GM21360 (cell line): ENCODE measurements around the gene HIRA.
"Not testable (repeated sequence)": the region's sequence is repeated elsewhere in the genome, so short reads cannot be mapped to it uniquely, and the experiment has no call there.

Source experiments
- ATAC-seq: cut with Tn5 transposase; IDR thresholded peaks from one replicate; pipeline ENCODE4 v1.9.1; 2021; ENCODE audit warnings: mild to moderate bottlenecking, moderate library complexity; ENCODE audit not compliant: unreplicated experiment

HIRA gene

GRCh38 chr22:19387575-19387974 lies 44.0 kb downstream of the HIRA start:
- no peak for ATAC-seq

GRCh38 chr22:19387038-19387437 lies 44.5 kb downstream of the HIRA start:
- no peak for ATAC-seq

- ATAC-seq = no peak
Observed at GRCh38 chr22:19386248-19386647, 45.3 kb downstream of the HIRA start.

- ATAC-seq = no peak
Observed at GRCh38 chr22:19385221-19385906, 46.2 kb downstream of the HIRA start.

- no peak for ATAC-seq
Observed at GRCh38 chr22:19383292-19383691, 48.2 kb downstream of the HIRA start.

GRCh38 chr22:19382240-19382639 lies 49.3 kb downstream of the HIRA start:
- no peak for ATAC-seq

- ATAC-seq = no peak
Observed at GRCh38 chr22:19378344-19378674, 53.2 kb downstream of the HIRA start.

- ATAC-seq = no peak
Observed at GRCh38 chr22:19377565-19378343, 53.8 kb downstream of the HIRA start.

GRCh38 chr22:19376971-19377370 lies 54.6 kb downstream of the HIRA start:
- no peak for ATAC-seq

- no peak for ATAC-seq
Observed at GRCh38 chr22:19376247-19376646, 55.3 kb downstream of the HIRA start.

GRCh38 chr22:19375435-19375834 lies 56.1 kb downstream of the HIRA start:
- ATAC-seq = no peak

- ATAC-seq = no peak
Observed at GRCh38 chr22:19374410-19374809, 57.1 kb downstream of the HIRA start.

- ATAC-seq = no peak
Observed at GRCh38 chr22:19373450-19373849, 58.1 kb downstream of the HIRA start.

GRCh38 chr22:19371893-19372292 lies 59.6 kb downstream of the HIRA start:
- no peak for ATAC-seq

GRCh38 chr22:19368876-19369275 lies 62.7 kb downstream of the HIRA start:
- no peak for ATAC-seq

GRCh38 chr22:19367763-19368367 lies 63.7 kb downstream of the HIRA start:
- no peak for ATAC-seq

- ATAC-seq = not testable (repeated sequence)
Observed at GRCh38 chr22:19363541-19363940, 68.0 kb downstream of the HIRA start.

GRCh38 chr22:19361501-19362103 lies 69.9 kb downstream of the HIRA start:
- peak; percentile 84 for ATAC-seq

GRCh38 chr22:19360862-19361261 lies 70.7 kb downstream of the HIRA start:
- no peak for ATAC-seq

- no peak for ATAC-seq
Observed at GRCh38 chr22:19360300-19360792, 71.2 kb downstream of the HIRA start.

GRCh38 chr22:19359554-19360299 lies 71.8 kb downstream of the HIRA start:
- no peak for ATAC-seq
